PC-3 (cell line): ENCODE results near the gene INSM1. TPM values are rescaled to one million over a fixed set of nuclear protein-coding genes. Genes with fewer than 3 reads are reported as not detected.
"Not testable (repeated sequence)": the region's sequence is repeated elsewhere in the genome, so short reads cannot be mapped to it uniquely, and the experiment has no call there.

Experiments
- ATAC-seq: fragments of 200-7000 bp; cut with Tn5 transposase; 2 replicates; pipeline ENCODE4 v1.9.1; 2020; ENCODE audit warnings: mild to moderate bottlenecking, moderate library complexity
- BruUV-seq: library from RNA; stranded (reverse); fragments of 400-500 nt; replicated peaks from 2 replicates; lab custom pipeline; 2021; lab: Mats Ljungman, UMichigan
- CTCF ChIA-PET: fragments of 300-600 bp; sonication (Branson Sonifier 250); formaldehyde crosslinking; loops from one replicate; lab custom pipeline; 2022; ENCODE audit warnings: antibody characterized with exemption; lab: Charles Lee
- POLR2A ChIA-PET: fragments of 300-600 bp; sonication (Branson Sonifier 250); formaldehyde crosslinking; loops from one replicate; lab custom pipeline; 2022; ENCODE audit warnings: antibody characterized with exemption; ENCODE audit not compliant: unreplicated experiment; lab: Charles Lee
- DNase-seq: peaks from one replicate; pipeline ENCODE4 v3.0.0-alpha.2; 2015
- H2AFZ ChIP-seq: fragments of 300-600 bp; sonication (generic); 2 replicates; pipeline ENCODE4 v1.6.0; 2016; ENCODE audit warnings: antibody characterized with exemption, low read length
- H3F3A ChIP-seq: fragments of 300-600 bp; sonication (generic); one replicate; pipeline ENCODE4 v1.6.0; 2017; ENCODE audit warnings: antibody characterized with exemption, low read length, control low read depth, mild to moderate bottlenecking; ENCODE audit not compliant: unreplicated experiment
- H3K27ac ChIP-seq: fragments of 300-600 bp; sonication (generic); 2 replicates; pipeline ENCODE4 v1.5.1; 2016; ENCODE audit warnings: mild to moderate bottlenecking, low read length
- H3K27me3 ChIP-seq: fragments of 300-600 bp; sonication (generic); 2 replicates; pipeline ENCODE4 v1.6.1; 2016; ENCODE audit warnings: low read length, mixed read lengths
- H3K36me3 ChIP-seq: fragments of 300-600 bp; sonication (generic); 2 replicates; pipeline ENCODE4 v1.6.1; 2016; ENCODE audit warnings: low read depth, mixed run types, low read length, mixed read lengths
- H3K4me1 ChIP-seq: fragments of 300-600 bp; sonication (generic); 2 replicates; pipeline ENCODE4 v1.5.1; 2016; ENCODE audit warnings: low read length; ENCODE audit not compliant: insufficient read depth
- H3K4me2 ChIP-seq: fragments of 300-600 bp; sonication (generic); 2 replicates; pipeline ENCODE4 v1.6.0; 2016; ENCODE audit warnings: low read length
- H3K4me3 ChIP-seq: fragments of 300-600 bp; sonication (generic); 2 replicates; pipeline ENCODE4 v1.5.1; 2016; ENCODE audit warnings: mild to moderate bottlenecking, low read length, mixed read lengths
- H3K79me2 ChIP-seq: fragments of 300-600 bp; sonication (generic); 2 replicates; pipeline ENCODE4 v1.6.1; 2017; ENCODE audit warnings: low read length, mixed read lengths
- H3K9ac ChIP-seq: fragments of 300-600 bp; sonication (generic); 2 replicates; pipeline ENCODE4 v1.6.0; 2016; ENCODE audit warnings: mild to moderate bottlenecking, low read length
- H3K9me2 ChIP-seq: fragments of 300-600 bp; sonication (generic); replicated peaks from 2 replicates; pipeline ENCODE4 v1.6.1; 2016; ENCODE audit warnings: mixed run types, low read length, mixed read lengths
- H3K9me3 ChIP-seq: fragments of 300-600 bp; sonication (generic); 2 replicates; pipeline ENCODE4 v1.6.1; 2016; ENCODE audit warnings: low read length, mixed read lengths
- H4K20me1 ChIP-seq: fragments of 300-600 bp; sonication (generic); 2 replicates; pipeline ENCODE4 v1.6.1; 2016; ENCODE audit warnings: low read length, mixed read lengths
- CTCF ChIP-seq: fragments of 300-600 bp; sonication (generic); conservative IDR thresholded peaks from 2 replicates; pipeline ENCODE4 v1.5.1; 2017; ENCODE audit warnings: antibody characterized with exemption, low read depth, mild to moderate bottlenecking, low read length
- EZH2 ChIP-seq: fragments of 300-600 bp; sonication (generic); IDR thresholded peaks from one replicate; pipeline ENCODE4 v1.6.1; 2017; ENCODE audit warnings: antibody characterized with exemption, mild to moderate bottlenecking, low read length; ENCODE audit not compliant: unreplicated experiment
- EZH2phosphoT487 ChIP-seq: fragments of 300-600 bp; sonication (generic); IDR thresholded peaks from 2 replicates; pipeline ENCODE4 v1.6.1; 2018; ENCODE audit warnings: mild to moderate bottlenecking, antibody characterized with exemption, low read length, borderline replicate concordance
- intact Hi-C: fragments of 100-400 bp; cut with micrococcal nuclease; formaldehyde crosslinking; loops from 2 replicates; pipeline ENCODE4 v1.9.0; 2023
- total RNA-seq: library from RNA; depleted of rRNA; stranded (reverse); fragments of >200 nt; gene quantifications from 2 replicates; pipeline ENCODE4 v1.2.3, GENCODE V29; 2014

Gene INSM1
- total RNA-seq, 1 experiment from 2014 or later: 0.04 TPM

- DNase-seq (no peak), ATAC-seq (no peak)
- TF ChIP-seq EZH2phosphoT487 (no peak), EZH2 (no peak), CTCF (no peak)
- H3K9me3 ChIP-seq: no peaks in the 10 kb centered on the region
- intact Hi-C loops: loop anchor here (10.0 kb wide), 1 partner anchor 60 kb away; no protein-coding TSS in a partner anchor
- ChIA-PET POLR2A (no interaction called here), CTCF (no interaction called here)
- H3K4me3 ChIP-seq: no peak overlapping the region
- H2AFZ ChIP-seq: no peak overlapping the region
- H4K20me1 ChIP-seq: no peaks in the 10 kb centered on the region
- H3K36me3 ChIP-seq: no peaks in the 10 kb centered on the region
- no peak overlapping the region for H3K4me2 ChIP-seq
- H3K27ac ChIP-seq: no peak overlapping the region
- H3F3A ChIP-seq: no peaks in the 10 kb centered on the region
- no peaks in the 10 kb centered on the region for H3K79me2 ChIP-seq
- peaks cover 42% of the 10 kb centered on the region for H3K27me3 ChIP-seq
- no peaks in the 10 kb centered on the region for H3K9me2 ChIP-seq
- H3K9ac ChIP-seq: no peak overlapping the region
- no TSS peak for BruUV-seq
- no peaks in the 10 kb centered on the region for H3K4me1 ChIP-seq
Measured at GRCh38 chr20:20344476-20344875, 23.4 kb upstream of the INSM1 start.

GRCh38 chr20:20353576-20353975 is 14.3 kb upstream of the INSM1 start:
- ChIA-PET POLR2A (no interaction called here), CTCF (no interaction called here)

GRCh38 chr20:20355503-20355902 is 12.4 kb upstream of the INSM1 start:
- H3K9ac ChIP-seq, H3K9me2 ChIP-seq, H4K20me1 ChIP-seq, H3K27me3 ChIP-seq, POLR2A ChIA-PET, intact Hi-C loops, H3F3A ChIP-seq, DNase-seq, H3K4me2 ChIP-seq, H2AFZ ChIP-seq, H3K79me2 ChIP-seq, H3K36me3 ChIP-seq, H3K9me3 ChIP-seq, H3K4me3 ChIP-seq, BruUV-seq, ATAC-seq, H3K4me1 ChIP-seq, H3K27ac ChIP-seq, CTCF ChIA-PET: not testable (repeated sequence)

More at GRCh38 chr20:20353576-20353975, 14.3 kb upstream of the INSM1 start:
- H3K36me3 ChIP-seq: no peaks in the 10 kb centered on the region
- no peaks in the 10 kb centered on the region for H3K4me1 ChIP-seq
- no peak overlapping the region for H3K4me2 ChIP-seq
- TF ChIP-seq EZH2 (no peak), EZH2phosphoT487 (no peak), CTCF (no peak)
- H4K20me1 ChIP-seq: no peaks in the 10 kb centered on the region
- H3K4me3 ChIP-seq: no peak overlapping the region
- ATAC-seq (no peak), DNase-seq (no peak)
- no peak overlapping the region for H3K9ac ChIP-seq
- H3K79me2 ChIP-seq: no peaks in the 10 kb centered on the region
- H2AFZ ChIP-seq: no peak overlapping the region
- BruUV-seq: no TSS peak
- no peaks in the 10 kb centered on the region for H3K9me2 ChIP-seq
- intact Hi-C loops: no loop called here
- 0 out of 2 replicates have a peak, but pooled peaks cover 5% of the 10 kb centered on the region for H3K27me3 ChIP-seq
- H3K9me3 ChIP-seq: no peaks in the 10 kb centered on the region
- no peaks in the 10 kb centered on the region for H3F3A ChIP-seq
- H3K27ac ChIP-seq: no peak overlapping the region
